ENCODE data around the gene WWOX. TPM values are rescaled to one million over a fixed set of nuclear protein-coding genes. Genes with fewer than 3 reads are reported as not detected.

Gene WWOX
- total RNA-seq, 2 donors from 2014 or later = 10.6 to 13.1 TPM

- intact Hi-C loops (cut with DNase I, micrococcal nuclease) = no loop called here
- no peak for ATAC-seq
- peak in 1 of 2 donors; percentile 12 for DNase-seq
These were observed 636 bp downstream of the WWOX start for GRCh38 chr16:78100112-78100467.

GRCh38 chr16:78102122-78102660 is 2.7 kb downstream of the WWOX start:
- ATAC-seq = no peak
- intact Hi-C loops (cut with DNase I, micrococcal nuclease) = no loop called here
- DNase-seq = no peak

- DNase-seq = no peak
- intact Hi-C loops (cut with DNase I, micrococcal nuclease) = no loop called here
- no peak for ATAC-seq
These were observed 3.4 kb downstream of the WWOX start for GRCh38 chr16:78102865-78103264.

GRCh38 chr16:78105517-78105916 is 6.1 kb downstream of the WWOX start:
- intact Hi-C loops (cut with DNase I, micrococcal nuclease) = no loop called here
- DNase-seq (no peak), ATAC-seq (no peak)

GRCh38 chr16:78106686-78107085 is 7.2 kb downstream of the WWOX start:
- intact Hi-C loops (cut with DNase I, micrococcal nuclease) = no loop called here
- ATAC-seq (no peak), DNase-seq (no peak)

GRCh38 chr16:78108451-78108850 is 9.0 kb downstream of the WWOX start:
- intact Hi-C loops (cut with DNase I, micrococcal nuclease) = no loop called here
- no peak for DNase-seq
- ATAC-seq = no peak

- no peak for ATAC-seq
- intact Hi-C loops (cut with DNase I, micrococcal nuclease) = no loop called here
- no peak for DNase-seq
These were observed 13.8 kb downstream of the WWOX start for GRCh38 chr16:78113258-78113657.

- ATAC-seq = no peak
- intact Hi-C loops (cut with DNase I, micrococcal nuclease) = no loop called here
- DNase-seq = no peak
These were observed 16.2 kb downstream of the WWOX start for GRCh38 chr16:78115659-78116058.

- DNase-seq (no peak), ATAC-seq (no peak)
- intact Hi-C loops (cut with DNase I, micrococcal nuclease) = no loop called here
These were observed 17.5 kb downstream of the WWOX start for GRCh38 chr16:78116946-78117345.

- DNase-seq (no peak), ATAC-seq (no peak)
- intact Hi-C loops (cut with DNase I, micrococcal nuclease) = no loop called here
These were observed 17.9 kb downstream of the WWOX start for GRCh38 chr16:78117391-78117790.

- DNase-seq (no peak), ATAC-seq (no peak)
- intact Hi-C loops (cut with DNase I, micrococcal nuclease) = no loop called here
These were observed 19.1 kb downstream of the WWOX start for GRCh38 chr16:78118469-78119025.

GRCh38 chr16:78122774-78123315 is 23.4 kb downstream of the WWOX start:
- intact Hi-C loops (cut with DNase I, micrococcal nuclease) = no loop called here
- ATAC-seq (peak; percentile 78), DNase-seq (no peak)

- intact Hi-C loops (cut with DNase I, micrococcal nuclease) = loop anchor here in 1 of 2 donors (5.0 kb wide), 1 partner anchor 107 kb away; no protein-coding TSS in a partner anchor
- ATAC-seq = no peak
- no peak for DNase-seq
These were observed 25.8 kb downstream of the WWOX start for GRCh38 chr16:78125112-78125844.

GRCh38 chr16:78126662-78127061 is 27.2 kb downstream of the WWOX start:
- intact Hi-C loops (cut with DNase I, micrococcal nuclease) = loop anchor here in 1 of 2 donors (5.0 kb wide), 1 partner anchor 106 kb away; no protein-coding TSS in a partner anchor
- ATAC-seq (no peak), DNase-seq (no peak)

GRCh38 chr16:78127130-78127529 is 27.7 kb downstream of the WWOX start:
- intact Hi-C loops (cut with DNase I, micrococcal nuclease) = loop anchor here in 1 of 2 donors (5.0 kb wide), 1 partner anchor 105 kb away; no protein-coding TSS in a partner anchor
- ATAC-seq = no peak
- no peak for DNase-seq

GRCh38 chr16:78128913-78129312 is 29.5 kb downstream of the WWOX start:
- intact Hi-C loops (cut with DNase I, micrococcal nuclease) = loop anchor here in 1 of 2 donors (5.0 kb wide), 1 partner anchor 103 kb away; no protein-coding TSS in a partner anchor
- ATAC-seq = no peak

GRCh38 chr16:78129349-78129748 is 29.9 kb downstream of the WWOX start:
- intact Hi-C loops (cut with DNase I, micrococcal nuclease) = loop anchor here in 1 of 2 donors (5.0 kb wide), 1 partner anchor 103 kb away; no protein-coding TSS in a partner anchor
- ATAC-seq = peak; percentile 44
- DNase-seq = no peak

More at GRCh38 chr16:78128913-78129312, 29.5 kb downstream of the WWOX start:
- no peak for DNase-seq

GRCh38 chr16:78130083-78130608 is 30.7 kb downstream of the WWOX start:
- DNase-seq (no peak), ATAC-seq (peak; percentile 6)
- intact Hi-C loops (cut with DNase I, micrococcal nuclease) = no loop called here

- no peak for DNase-seq
- intact Hi-C loops (cut with DNase I, micrococcal nuclease) = no loop called here
- no peak for ATAC-seq
These were observed 31.5 kb downstream of the WWOX start for GRCh38 chr16:78130950-78131349.

GRCh38 chr16:78133919-78134318 is 34.5 kb downstream of the WWOX start:
- intact Hi-C loops (cut with DNase I, micrococcal nuclease) = no loop called here
- DNase-seq = no peak
- ATAC-seq = peak; percentile 80
